H9 (cell line): ENCODE measurements around the gene CREB5. TPM values are rescaled to one million over a fixed set of nuclear protein-coding genes. Genes with fewer than 3 reads are reported as not detected.

Experiments used
- DNase-seq: peaks from one replicate; pipeline ENCODE4 v3.0.0-alpha.2; 2017
- H2AFZ ChIP-seq: one replicate; pipeline ENCODE4 v1.6.1; 2013; ENCODE audit warnings: mild to moderate bottlenecking, low read length, control low read depth, moderate library complexity
- H2AK5ac ChIP-seq: 2 replicates; pipeline ENCODE4 v1.6.1; 2013; ENCODE audit warnings: low read length, control low read depth, mixed read lengths; ENCODE audit not compliant: insufficient read length
- H2BK120ac ChIP-seq: one replicate; pipeline ENCODE4 v1.6.1; 2013; ENCODE audit warnings: low read depth, mild to moderate bottlenecking, low read length, control low read depth, inconsistent platforms; ENCODE audit not compliant: poor library complexity, severe bottlenecking
- H2BK12ac ChIP-seq: 2 replicates; pipeline ENCODE4 v1.6.1; 2013; ENCODE audit warnings: low read length, control low read depth, mixed read lengths, low read depth; ENCODE audit not compliant: insufficient read length
- H2BK15ac ChIP-seq: 2 replicates; pipeline ENCODE4 v1.6.1; 2013; ENCODE audit warnings: low read depth, low read length, control low read depth
- H2BK20ac ChIP-seq: one replicate; pipeline ENCODE4 v1.6.1; 2013; ENCODE audit warnings: low read depth, mild to moderate bottlenecking, low read length, control low read depth, inconsistent platforms; ENCODE audit not compliant: poor library complexity, severe bottlenecking
- H2BK5ac ChIP-seq: 2 replicates; pipeline ENCODE4 v1.6.1; 2013; ENCODE audit warnings: low read length, control low read depth, mixed read lengths; ENCODE audit not compliant: insufficient read length
- H3K14ac ChIP-seq: 2 replicates; pipeline ENCODE4 v1.6.1; 2013; ENCODE audit warnings: low read length, control low read depth; ENCODE audit not compliant: insufficient read depth
- H3K18ac ChIP-seq: 2 replicates; pipeline ENCODE4 v1.6.1; 2013; ENCODE audit warnings: low read depth, mild to moderate bottlenecking, mixed read lengths, low read length, control low read depth; ENCODE audit not compliant: insufficient read length
- H3K23ac ChIP-seq: 2 replicates; pipeline ENCODE4 v1.6.1; 2013; ENCODE audit warnings: low read length, control low read depth, mixed read lengths, low read depth; ENCODE audit not compliant: insufficient read length
- H3K23me2 ChIP-seq: 2 replicates; pipeline ENCODE4 v1.6.1; 2013; ENCODE audit warnings: low read depth, mild to moderate bottlenecking, mixed read lengths, low read length, control low read depth; ENCODE audit not compliant: insufficient read length, poor library complexity, severe bottlenecking
- H3K27ac ChIP-seq: 2 replicates; pipeline ENCODE4 v1.5.1; 2013; ENCODE audit warnings: low read length, control low read depth, mixed read lengths, low read depth; ENCODE audit not compliant: insufficient read length
- H3K27me3 ChIP-seq: 2 replicates; pipeline ENCODE4 v1.6.1; 2013; ENCODE audit warnings: low read length, control low read depth, inconsistent platforms; ENCODE audit not compliant: insufficient read depth
- H3K4ac ChIP-seq: 2 replicates; pipeline ENCODE4 v1.6.1; 2013; ENCODE audit warnings: low read depth, mild to moderate bottlenecking, control low read depth, inconsistent platforms, low read length, moderate library complexity
- H3K4me1 ChIP-seq: 2 replicates; pipeline ENCODE4 v1.6.1; 2013; ENCODE audit warnings: low read length, control low read depth, inconsistent platforms; ENCODE audit not compliant: insufficient read depth
- H3K4me2 ChIP-seq: 2 replicates; pipeline ENCODE4 v1.6.1; 2013; ENCODE audit warnings: low read length, control low read depth, mixed read lengths; ENCODE audit not compliant: insufficient read length, insufficient read depth
- H3K56ac ChIP-seq: 2 replicates; pipeline ENCODE4 v1.6.1; 2013; ENCODE audit warnings: low read depth, mild to moderate bottlenecking, mixed read lengths, low read length, control low read depth; ENCODE audit not compliant: insufficient read length
- H3K79me1 ChIP-seq: 2 replicates; pipeline ENCODE4 v1.6.1; 2013; ENCODE audit warnings: low read depth, mild to moderate bottlenecking, moderate library complexity, low read length, control low read depth, inconsistent platforms; ENCODE audit not compliant: insufficient read depth, poor library complexity, severe bottlenecking
- H3K79me2 ChIP-seq: 2 replicates; pipeline ENCODE4 v1.6.1; 2013; ENCODE audit warnings: low read length, control low read depth, inconsistent platforms; ENCODE audit not compliant: insufficient read depth
- H3K9ac ChIP-seq: 2 replicates; pipeline ENCODE4 v1.6.1; 2013; ENCODE audit warnings: low read length, control low read depth, mixed read lengths; ENCODE audit not compliant: insufficient read length; ENCODE audit errors: extremely low read depth
- H3K9me3 ChIP-seq: one replicate; pipeline ENCODE4 v1.6.1; 2013; ENCODE audit warnings: low read depth, low read length, inconsistent platforms; ENCODE audit not compliant: control insufficient read depth
- H3T11ph ChIP-seq: one replicate; pipeline ENCODE4 v1.6.1; 2013; ENCODE audit warnings: mild to moderate bottlenecking, low read length, control low read depth, inconsistent platforms
- H4K20me1 ChIP-seq: one replicate; pipeline ENCODE4 v1.6.1; 2013; ENCODE audit not compliant: control insufficient read depth, insufficient read length, insufficient read depth
- H4K5ac ChIP-seq: 2 replicates; pipeline ENCODE4 v1.6.1; 2013; ENCODE audit warnings: low read depth, mild to moderate bottlenecking, mixed read lengths, low read length, control low read depth; ENCODE audit not compliant: insufficient read length
- H4K8ac ChIP-seq: replicated peaks from 2 replicates; pipeline ENCODE4 v1.6.1; 2013; ENCODE audit warnings: low read length, control low read depth, mixed read lengths, low read depth; ENCODE audit not compliant: insufficient read length
- H4K91ac ChIP-seq: 2 replicates; pipeline ENCODE4 v1.6.1; 2013; ENCODE audit warnings: low read depth, mild to moderate bottlenecking, moderate library complexity, mixed read lengths, low read length, control low read depth; ENCODE audit not compliant: insufficient read length
- H3K27ac Mint-ChIP-seq, 3 experiments: 2 replicates in 2 of 3; 3 replicates in 1 of 3; pipeline ENCODE4 v1.8.0; 2020 to 2021; ENCODE audit warnings: mixed read lengths in 3 of 3, mild to moderate bottlenecking in 1 of 3, moderate library complexity in 1 of 3
- H3K27me3 Mint-ChIP-seq: 2 replicates; pipeline ENCODE4 v1.8.0; 2021; ENCODE audit warnings: low read depth, mild to moderate bottlenecking, moderate library complexity, mixed read lengths
- H3K36me3 Mint-ChIP-seq, 3 experiments: 2 replicates in 2 of 3; 3 replicates in 1 of 3; pipeline ENCODE4 v1.8.0; 2020 to 2021; ENCODE audit warnings: low read depth in 3 of 3, mixed read lengths in 3 of 3; ENCODE audit not compliant: insufficient read depth in 1 of 3
- H3K4me1 Mint-ChIP-seq, 2 experiments: 2 replicates each; pipeline ENCODE4 v1.8.0; 2020; ENCODE audit warnings: mixed read lengths in 2 of 2
- H3K4me3 Mint-ChIP-seq, 2 experiments: 2 replicates in 1 of 2; 3 replicates in 1 of 2; pipeline ENCODE4 v1.8.0; 2020 to 2021; ENCODE audit warnings: mild to moderate bottlenecking in 2 of 2, mixed read lengths in 2 of 2, moderate library complexity in 1 of 2
- H3K9me3 Mint-ChIP-seq, 2 experiments: 2 replicates in 1 of 2; 3 replicates in 1 of 2; pipeline ENCODE4 v1.8.0; 2020; ENCODE audit warnings: mild to moderate bottlenecking in 2 of 2, mixed read lengths in 2 of 2, moderate library complexity in 1 of 2
- WGBS: extraction: QIAGEN DNeasy Blood & Tissue Kit; methylation state at CpG from one replicate; pipeline ENCODE4 v1.1.7; 2013; ENCODE audit warnings: missing lambda C conversion rate, low lambda C conversion rate, mixed read lengths; ENCODE audit not compliant: insufficient read length; ENCODE audit errors: extremely low coverage; 5-methylcytosine and 5-hydroxymethylcytosine counted together
- total RNA-seq: library from RNA; stranded (reverse); gene quantifications from 2 replicates; pipeline ENCODE4 v1.2.1, GENCODE V29; 2021
- TF ChIP-seq, protein P1 (sequence below): fragments of 200-600 bp; sonication (generic); conservative IDR thresholded peaks from 3 replicates; pipeline ENCODE4 v1.8.0; 2021; ENCODE audit warnings: antibody characterized with exemption, mild to moderate bottlenecking

CREB5 gene
- total RNA-seq, 1 experiment from 2014 or later, result 4.0 TPM

DNA sequence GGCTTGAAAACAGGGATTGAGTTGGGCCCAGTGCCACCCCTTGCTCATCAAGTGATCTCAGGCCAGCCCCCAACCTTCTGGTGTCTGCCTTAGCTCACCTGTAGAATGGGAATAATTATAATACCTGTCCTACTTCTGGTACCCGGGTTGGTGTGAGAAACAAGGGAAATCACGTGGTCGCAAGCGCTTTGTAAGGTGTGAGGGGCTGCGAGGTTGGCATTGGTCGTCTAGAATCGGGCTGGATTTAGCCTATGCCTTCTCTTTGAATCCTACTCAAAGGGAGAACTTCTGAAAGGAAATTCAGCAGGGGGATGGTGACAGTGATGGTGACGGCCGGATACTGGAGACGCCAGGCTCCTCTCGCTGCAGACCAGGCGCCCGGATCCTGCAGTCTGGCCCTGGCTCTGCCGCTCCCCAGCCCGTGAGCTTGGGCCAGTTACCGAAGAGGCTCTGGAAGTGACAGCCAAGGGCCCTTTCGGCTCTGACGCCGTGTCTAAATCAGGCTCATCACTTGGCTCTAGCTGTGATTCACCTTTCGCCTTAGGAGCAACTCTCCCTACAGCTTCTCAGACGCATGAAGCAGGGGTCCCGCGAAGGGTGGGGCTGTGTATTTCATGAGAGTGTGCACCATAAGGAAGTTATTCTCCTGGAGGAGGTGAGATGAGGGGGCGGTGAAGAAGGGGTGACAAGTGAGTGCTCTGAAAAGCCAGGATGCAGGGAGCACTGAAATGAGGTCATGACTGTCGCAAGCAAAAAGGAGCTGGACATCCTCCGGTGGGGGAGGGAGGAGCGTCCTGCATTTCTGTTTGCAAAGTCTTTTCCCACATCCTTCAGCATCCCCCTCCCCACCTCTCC lies 4.0 kb upstream of the CREB5 start:
- Histone ChIP-seq H3T11ph (no peak overlapping the region), H3K9ac (no peak overlapping the region), H3K23ac (no peak overlapping the region), H3K56ac (no peak overlapping the region), H4K5ac (no peak overlapping the region), H3K4me2 (peak overlapping the region; percentile 81), H3K14ac (no peak overlapping the region), H3K79me2 (no peaks in the 10 kb centered on the region), H2BK15ac (no peak overlapping the region), H3K79me1 (no peaks in the 10 kb centered on the region), H2AFZ (no peak overlapping the region), H3K27me3 (peaks cover 18% of the 10 kb centered on the region; the same call in 1 of the 2 replicates), H3K23me2 (peaks cover 32% of the 10 kb centered on the region), H2BK20ac (no peak overlapping the region), H4K8ac (no peak overlapping the region), H3K27ac (no peak overlapping the region), H2BK5ac (no peak overlapping the region), H4K20me1 (no peaks in the 10 kb centered on the region), H3K9me3 (no peaks in the 10 kb centered on the region), H3K18ac (no peak overlapping the region), H2AK5ac (no peak overlapping the region), H3K4me1 (peaks cover 4% of the 10 kb centered on the region; the same call in 1 of the 2 replicates), H3K4ac (no peak overlapping the region), H4K91ac (no peak overlapping the region), H2BK12ac (no peak overlapping the region), H2BK120ac (no peak overlapping the region)
- Mint-ChIP-seq H3K4me3 (peak overlapping the region; percentile 72 to 92), H3K27ac (no peak overlapping the region), H3K27me3 (peaks cover 81% of the 10 kb centered on the region), H3K36me3 (no peaks in the 10 kb centered on the region), H3K4me1 (peaks cover 24 to 32% of the 10 kb centered on the region in 2 experiments), H3K9me3 (no peaks in the 10 kb centered on the region; a peak in 1 of 5 replicates)
- DNase-seq, result peak; percentile 62
- WGBS, result no CpG with 5 or more reads among the region's 27 CpGs
- TF ChIP-seq, protein P1, sequence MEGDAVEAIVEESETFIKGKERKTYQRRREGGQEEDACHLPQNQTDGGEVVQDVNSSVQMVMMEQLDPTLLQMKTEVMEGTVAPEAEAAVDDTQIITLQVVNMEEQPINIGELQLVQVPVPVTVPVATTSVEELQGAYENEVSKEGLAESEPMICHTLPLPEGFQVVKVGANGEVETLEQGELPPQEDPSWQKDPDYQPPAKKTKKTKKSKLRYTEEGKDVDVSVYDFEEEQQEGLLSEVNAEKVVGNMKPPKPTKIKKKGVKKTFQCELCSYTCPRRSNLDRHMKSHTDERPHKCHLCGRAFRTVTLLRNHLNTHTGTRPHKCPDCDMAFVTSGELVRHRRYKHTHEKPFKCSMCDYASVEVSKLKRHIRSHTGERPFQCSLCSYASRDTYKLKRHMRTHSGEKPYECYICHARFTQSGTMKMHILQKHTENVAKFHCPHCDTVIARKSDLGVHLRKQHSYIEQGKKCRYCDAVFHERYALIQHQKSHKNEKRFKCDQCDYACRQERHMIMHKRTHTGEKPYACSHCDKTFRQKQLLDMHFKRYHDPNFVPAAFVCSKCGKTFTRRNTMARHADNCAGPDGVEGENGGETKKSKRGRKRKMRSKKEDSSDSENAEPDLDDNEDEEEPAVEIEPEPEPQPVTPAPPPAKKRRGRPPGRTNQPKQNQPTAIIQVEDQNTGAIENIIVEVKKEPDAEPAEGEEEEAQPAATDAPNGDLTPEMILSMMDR, result no peak
